Right atrium auricular region (tissue), 2 donors: ENCODE data around the gene JMJD4. TPM values are rescaled to one million over a fixed set of nuclear protein-coding genes. Genes with fewer than 3 reads are reported as not detected.

Source experiments
- DNase-seq: peaks from one replicate; pipeline ENCODE4 v3.0.0-alpha.2; 2019; ENCODE audit warnings: low spot score
- H3K27ac ChIP-seq, 2 donors: fragments of 200-600 bp; sonication (generic); 1 replicate in 1 of 2; 2 replicates in 1 of 2; pipeline ENCODE4 v1.5.1; 2016 to 2019
- H3K27me3 ChIP-seq, 2 donors: fragments of 200-600 bp; sonication (generic); one replicate each; pipeline versions ENCODE4 v1.5.1 to v1.6.0; 2017 to 2019
- H3K36me3 ChIP-seq: fragments of 200-600 bp; sonication (generic); one replicate; pipeline ENCODE4 v1.5.1; 2016
- H3K4me1 ChIP-seq, 2 donors: fragments of 200-600 bp; sonication (generic); one replicate each; pipeline versions ENCODE4 v1.5.1 to v1.6.0; 2017 to 2019
- H3K4me3 ChIP-seq, 2 donors: fragments of 200-600 bp; sonication (generic); 1 replicate in 1 of 2; 2 replicates in 1 of 2; pipeline ENCODE4 v1.5.1; 2017 to 2019; ENCODE audit warnings: mild to moderate bottlenecking in 1 of 2, moderate library complexity in 1 of 2
- H3K9me3 ChIP-seq, 2 donors: fragments of 200-600 bp; sonication (generic); one replicate each; pipeline ENCODE4 v1.5.1; 2019
- total RNA-seq, 2 donors: library from RNA; depleted of rRNA; stranded (reverse); fragments of >200 nt; gene quantifications; one replicate each; pipeline ENCODE4 v1.1.0, GENCODE V29; 2016
- TF ChIP-seq, protein P1 (sequence below), 2 donors: fragments of 200-600 bp; sonication (generic); IDR thresholded peaks; one replicate each; pipeline ENCODE4 v1.5.1; 2019; ENCODE audit warnings: antibody characterized with exemption in 2 of 2

JMJD4 gene
- total RNA-seq, 2 donors from 2014 or later, result 11.0 to 11.1 TPM

DNA sequence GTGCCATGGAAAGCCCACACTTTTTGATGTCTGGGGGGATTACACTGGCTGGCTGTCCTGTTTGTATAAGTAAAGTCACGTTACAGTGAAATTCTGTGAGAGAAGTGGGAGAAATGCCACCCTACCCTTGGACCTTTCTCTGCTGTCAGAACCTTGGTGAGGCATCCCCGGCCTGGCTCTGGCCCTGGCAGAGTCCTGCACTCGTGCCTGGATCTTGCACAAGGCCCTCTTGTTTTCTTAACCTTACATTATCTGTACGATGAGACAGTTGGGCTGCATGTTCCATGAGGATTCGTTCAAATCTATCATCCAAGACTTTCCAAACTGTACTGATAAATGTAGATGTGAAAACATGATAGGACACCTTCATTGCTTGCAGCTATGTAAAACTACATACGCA lies 11.6 kb upstream of the JMJD4 start:
- peaks cover 19% of the 10 kb centered on the region for H3K36me3 ChIP-seq
- no peaks in the 10 kb centered on the region for H3K27me3 ChIP-seq
- H3K27ac ChIP-seq, result no peak overlapping the region
- H3K4me1 ChIP-seq, result peaks cover 0 to 12% of the 10 kb centered on the region in 2 donors
- DNase-seq, result no peak
- no peak overlapping the region for H3K4me3 ChIP-seq
- H3K9me3 ChIP-seq, result no peaks in the 10 kb centered on the region
- TF ChIP-seq, protein P1, sequence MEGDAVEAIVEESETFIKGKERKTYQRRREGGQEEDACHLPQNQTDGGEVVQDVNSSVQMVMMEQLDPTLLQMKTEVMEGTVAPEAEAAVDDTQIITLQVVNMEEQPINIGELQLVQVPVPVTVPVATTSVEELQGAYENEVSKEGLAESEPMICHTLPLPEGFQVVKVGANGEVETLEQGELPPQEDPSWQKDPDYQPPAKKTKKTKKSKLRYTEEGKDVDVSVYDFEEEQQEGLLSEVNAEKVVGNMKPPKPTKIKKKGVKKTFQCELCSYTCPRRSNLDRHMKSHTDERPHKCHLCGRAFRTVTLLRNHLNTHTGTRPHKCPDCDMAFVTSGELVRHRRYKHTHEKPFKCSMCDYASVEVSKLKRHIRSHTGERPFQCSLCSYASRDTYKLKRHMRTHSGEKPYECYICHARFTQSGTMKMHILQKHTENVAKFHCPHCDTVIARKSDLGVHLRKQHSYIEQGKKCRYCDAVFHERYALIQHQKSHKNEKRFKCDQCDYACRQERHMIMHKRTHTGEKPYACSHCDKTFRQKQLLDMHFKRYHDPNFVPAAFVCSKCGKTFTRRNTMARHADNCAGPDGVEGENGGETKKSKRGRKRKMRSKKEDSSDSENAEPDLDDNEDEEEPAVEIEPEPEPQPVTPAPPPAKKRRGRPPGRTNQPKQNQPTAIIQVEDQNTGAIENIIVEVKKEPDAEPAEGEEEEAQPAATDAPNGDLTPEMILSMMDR (IDR thresholded peaks at IDR 0.05), result no peak

DNA sequence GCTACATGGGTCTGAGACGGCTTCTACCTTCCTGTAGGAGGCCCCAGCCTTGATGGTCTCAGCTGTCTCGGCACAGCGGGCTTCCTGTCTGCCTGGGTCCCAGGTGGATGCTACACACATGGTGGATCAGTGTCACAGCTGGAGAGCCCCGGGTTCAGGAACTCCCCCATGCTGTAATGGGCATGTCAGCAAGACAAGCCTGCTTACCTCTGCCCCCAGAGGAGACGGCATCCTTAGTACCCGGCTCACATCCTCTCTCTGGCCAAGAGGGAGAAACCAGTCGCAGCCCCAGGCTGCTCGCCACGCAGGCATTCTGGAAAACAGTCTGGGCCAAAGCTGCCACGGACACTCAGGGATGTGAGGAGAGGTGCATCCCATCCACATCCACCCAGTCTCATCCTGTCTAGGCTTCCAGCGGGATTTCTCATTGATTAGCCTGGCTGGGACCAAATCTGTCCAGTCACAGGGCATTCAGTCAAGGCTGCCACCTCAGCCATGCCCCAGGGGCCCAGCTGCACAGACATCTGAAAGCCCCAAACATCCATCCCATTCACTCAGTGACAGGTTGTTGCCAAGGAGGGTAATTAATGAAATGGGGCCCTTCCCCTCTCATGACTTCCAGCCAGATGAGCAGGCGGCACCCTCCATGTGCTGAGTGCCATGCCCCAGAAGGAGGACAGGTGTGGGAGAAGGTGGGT lies 10.6 kb upstream of the JMJD4 start:
- Histone ChIP-seq H3K36me3 (peaks cover 10% of the 10 kb centered on the region), H3K27ac (no peak overlapping the region), H3K4me1 (peaks cover 0 to 21% of the 10 kb centered on the region in 2 donors), H3K27me3 (no peaks in the 10 kb centered on the region), H3K4me3 (no peak overlapping the region), H3K9me3 (no peaks in the 10 kb centered on the region)
- TF ChIP-seq, protein P1 (IDR thresholded peaks at IDR 0.05), result no peak
- DNase-seq, result no peak

DNA sequence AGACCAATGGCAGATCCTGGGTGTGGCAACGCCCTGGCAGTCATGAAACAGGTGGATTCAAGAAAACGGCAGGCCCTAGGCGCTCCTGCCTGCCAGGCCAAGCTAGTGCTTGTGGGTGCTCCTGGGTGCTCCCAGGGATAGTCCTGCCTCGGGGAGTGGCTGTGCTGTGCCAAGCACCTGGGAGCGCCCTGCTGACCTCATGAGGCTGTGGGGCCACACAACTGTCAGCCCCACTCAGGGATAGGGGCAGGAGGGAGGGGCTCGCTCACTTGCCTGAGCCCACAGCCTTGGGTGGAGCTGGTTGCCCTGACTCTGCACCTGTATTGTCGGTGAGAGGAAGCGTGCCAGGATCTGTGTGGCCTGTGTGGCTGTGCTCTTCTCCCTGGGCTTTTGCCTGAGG lies 9.6 kb upstream of the JMJD4 start:
- no peak for DNase-seq
- H3K36me3 ChIP-seq, result peaks cover 10% of the 10 kb centered on the region
- no peak overlapping the region for H3K4me3 ChIP-seq
- peak overlapping the region in 1 of 2 donors; percentile 40 for H3K27ac ChIP-seq
- no peaks in the 10 kb centered on the region for H3K9me3 ChIP-seq
- H3K27me3 ChIP-seq, result no peaks in the 10 kb centered on the region
- peaks cover 0 to 22% of the 10 kb centered on the region in 2 donors for H3K4me1 ChIP-seq
- TF ChIP-seq, protein P1 (IDR thresholded peaks at IDR 0.05), result no peak

DNA sequence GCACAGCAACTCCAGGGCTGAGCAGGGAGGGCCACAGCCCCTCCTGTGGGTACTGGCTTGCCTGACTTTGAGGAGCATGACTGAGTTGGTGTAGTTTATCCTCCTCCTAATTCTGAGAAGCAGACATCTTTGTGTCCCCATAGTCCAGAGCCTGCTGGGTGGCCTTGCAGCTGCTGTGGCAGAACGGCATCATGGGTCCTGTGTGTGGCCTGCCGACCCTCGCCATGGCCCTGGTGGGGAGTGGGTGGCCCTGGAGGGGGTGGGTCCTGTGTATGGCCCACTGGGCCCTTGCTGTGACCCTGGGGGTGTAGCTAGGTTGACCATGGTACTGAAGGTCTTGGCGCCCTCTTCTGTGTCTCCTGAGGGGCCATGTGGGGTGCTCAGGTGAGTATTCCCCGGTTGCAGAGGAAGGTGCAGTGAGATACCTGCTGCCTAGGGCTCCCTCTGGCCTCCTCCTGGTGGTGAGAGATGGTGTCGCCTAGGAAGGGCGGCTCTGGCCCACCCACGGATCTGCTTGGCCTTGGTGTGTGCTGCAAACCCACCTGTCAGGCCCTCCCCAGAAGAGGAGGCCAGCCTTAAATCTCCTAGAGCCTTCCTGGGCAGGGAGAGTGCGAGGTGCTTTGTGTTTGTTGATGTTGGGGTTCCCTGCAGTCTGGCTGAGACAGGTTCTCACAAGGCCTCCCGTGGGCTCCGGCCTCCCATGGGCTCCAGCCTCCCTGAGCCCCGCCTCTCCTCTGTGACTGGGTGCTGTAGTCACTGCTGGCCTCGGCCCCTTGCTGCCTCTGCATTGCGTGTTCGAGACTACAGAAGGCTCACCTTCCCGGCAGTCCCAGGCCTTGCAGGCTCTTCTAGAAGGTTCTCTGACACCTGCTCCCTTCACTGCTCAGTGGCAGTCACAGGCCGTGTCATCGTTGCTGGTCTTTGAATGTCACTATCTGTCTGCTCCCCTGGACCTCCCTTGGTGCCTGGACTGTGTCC lies 7.9 kb upstream of the JMJD4 start:
- Histone ChIP-seq H3K27ac (no peak overlapping the region), H3K4me1 (peaks cover 0 to 10% of the 10 kb centered on the region in 2 donors)

DNA sequence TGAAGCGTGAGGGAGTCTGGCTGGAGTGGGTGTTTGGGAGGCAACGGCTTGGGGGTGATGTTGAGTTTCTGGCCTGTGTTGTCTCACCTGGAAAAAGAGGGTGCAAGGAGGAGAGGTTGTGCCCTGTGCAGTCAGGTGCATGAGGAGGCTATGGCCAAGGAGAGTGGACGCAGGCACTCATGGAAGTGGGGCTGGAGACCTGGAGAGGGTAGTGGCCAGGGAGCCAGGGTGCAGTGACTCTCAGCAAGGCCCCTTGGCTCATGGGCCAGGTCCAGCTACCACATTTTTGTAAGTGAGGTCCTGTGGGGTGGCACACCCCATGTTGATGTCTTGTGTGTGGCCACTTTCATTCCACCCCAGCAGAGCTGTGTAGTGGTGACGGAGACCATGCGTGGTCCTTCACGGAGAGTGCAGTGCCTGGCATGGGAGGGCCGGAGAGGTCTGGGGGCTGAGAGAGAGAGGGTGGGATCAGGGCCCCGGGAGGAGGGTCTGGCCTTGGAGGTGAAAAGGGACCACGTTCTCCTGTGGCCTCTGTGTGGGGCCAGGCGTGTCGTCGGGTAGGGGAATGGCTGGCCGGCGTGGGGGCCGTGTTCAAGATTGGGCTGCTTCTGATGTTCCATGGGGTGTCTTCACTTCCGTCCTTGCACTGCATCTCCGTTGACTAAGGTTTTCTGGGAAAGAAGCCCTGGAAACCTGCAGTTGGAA lies 6.2 kb upstream of the JMJD4 start:
- Histone ChIP-seq H3K27ac (no peak overlapping the region), H3K4me3 (no peak overlapping the region), H3K9me3 (no peaks in the 10 kb centered on the region), H3K4me1 (peaks cover 0 to 19% of the 10 kb centered on the region in 2 donors), H3K36me3 (no peaks in the 10 kb centered on the region), H3K27me3 (no peaks in the 10 kb centered on the region)
- TF ChIP-seq, protein P1 (IDR thresholded peaks at IDR 0.05), result no peak
- no peak for DNase-seq

More for the DNA sequence above, 7.9 kb upstream of the JMJD4 start:
- Histone ChIP-seq H3K9me3 (no peaks in the 10 kb centered on the region), H3K27me3 (no peaks in the 10 kb centered on the region), H3K36me3 (no peaks in the 10 kb centered on the region), H3K4me3 (no peak overlapping the region)
- DNase-seq, result no peak
- TF ChIP-seq, protein P1 (IDR thresholded peaks at IDR 0.05), result no peak
